Upper lobe of left lung (tissue), 6 donors: ENCODE results near the gene NRIP2. TPM values are rescaled to one million over a fixed set of nuclear protein-coding genes. Genes with fewer than 3 reads are reported as not detected.

Experiments used
- ATAC-seq, 2 donors: fragments of 200-7000 bp; cut with Tn5 transposase; one replicate each; pipeline ENCODE4 v1.9.1; 2022; ENCODE audit warnings: mild to moderate bottlenecking in 2 of 2, moderate library complexity in 2 of 2; ENCODE audit not compliant: low FRiP score in 2 of 2
- DNase-seq, 2 donors: peaks; one replicate each; pipeline ENCODE4 v3.0.0-alpha.2; 2019 to 2020
- H3K27ac ChIP-seq, 4 donors: fragments of 200-600 bp; sonication (generic); one replicate each; pipeline ENCODE4 v1.5.1; 2016 to 2019
- H3K27me3 ChIP-seq, 4 donors: fragments of 200-600 bp; sonication (generic); one replicate each; pipeline ENCODE4 v1.5.1; 2017 to 2019
- H3K36me3 ChIP-seq, 4 donors: fragments of 200-600 bp; sonication (generic); one replicate each; pipeline ENCODE4 v1.5.1; 2016 to 2019
- H3K4me1 ChIP-seq, 4 donors: fragments of 200-600 bp; sonication (generic); one replicate each; pipeline ENCODE4 v1.5.1; 2018 to 2019
- H3K4me3 ChIP-seq, 4 donors: fragments of 200-600 bp; sonication (generic); one replicate each; pipeline ENCODE4 v1.5.1; 2017 to 2019; ENCODE audit warnings: mild to moderate bottlenecking in 2 of 4, moderate library complexity in 1 of 4
- H3K9me3 ChIP-seq, 4 donors: fragments of 200-600 bp; sonication (generic); one replicate each; pipeline ENCODE4 v1.5.1; 2018 to 2019
- EP300 ChIP-seq, 4 donors: sonication (generic); formaldehyde crosslinking; IDR thresholded peaks; one replicate each; pipeline ENCODE4 v1.5.1; 2017; ENCODE audit warnings: antibody characterized with exemption in 4 of 4, control low read depth in 2 of 4
- POLR2A ChIP-seq, 4 donors: fragments of 450-650 bp; IDR thresholded peaks; one replicate each; pipeline ENCODE4 v1.5.1; 2016 to 2017; ENCODE audit warnings: antibody characterized with exemption in 4 of 4, mild to moderate bottlenecking in 2 of 4
- POLR2AphosphoS5 ChIP-seq, 2 donors: sonication (generic); formaldehyde crosslinking; IDR thresholded peaks; one replicate each; pipeline ENCODE4 v1.5.1; 2017; ENCODE audit warnings: antibody characterized with exemption in 2 of 2
- WGBS, 2 donors: methylation state at CpG; one replicate each; pipeline ENCODE4 v1.1.5; 2017 to 2018; 5-methylcytosine and 5-hydroxymethylcytosine counted together
- total RNA-seq, 6 donors: library from RNA; depleted of rRNA in 4 of 6; stranded (reverse); fragments of >200 nt in 4 of 6; gene quantifications; one replicate each; pipeline versions ENCODE4 v1.1.0 to v1.2.1, GENCODE V29; 2016 to 2021
- TF ChIP-seq, protein P1 (sequence below), 6 experiments: fragments of 450-650 bp in 4 of 6; fragments of 200-600 bp in 2 of 6; sonication (generic) in 2 of 6; IDR thresholded peaks; one replicate each; pipeline ENCODE4 v1.5.1; 2016 to 2019; ENCODE audit warnings: antibody characterized with exemption in 6 of 6
- donor health status: DM: no; HTN: no; CAD: no; lungs with moderate emphysema.
- donor health status: DM: no; HTN: yes; CAD: no; lungs with severe emphysema.

Gene NRIP2
- total RNA-seq, 6 donors from 2014 or later, result 0.23 to 0.74 TPM; not detected in 4

GRCh38 chr12:2826721-2827515 is 7.9 kb downstream of the NRIP2 start:
- Histone ChIP-seq H3K27ac (no peak overlapping the region), H3K9me3 (no peaks in the 10 kb centered on the region), H3K27me3 (no peaks in the 10 kb centered on the region), H3K4me3 (no peak overlapping the region), H3K36me3 (peaks cover 35 to 98% (median 80%) of the 10 kb centered on the region in 4 donors), H3K4me1 (no peaks in the 10 kb centered on the region)
- peak in 1 of 2 donors; percentile 49 for DNase-seq
- TF ChIP-seq POLR2AphosphoS5 (IDR thresholded peaks at IDR 0.05), result no peak
- TF ChIP-seq, protein P1, sequence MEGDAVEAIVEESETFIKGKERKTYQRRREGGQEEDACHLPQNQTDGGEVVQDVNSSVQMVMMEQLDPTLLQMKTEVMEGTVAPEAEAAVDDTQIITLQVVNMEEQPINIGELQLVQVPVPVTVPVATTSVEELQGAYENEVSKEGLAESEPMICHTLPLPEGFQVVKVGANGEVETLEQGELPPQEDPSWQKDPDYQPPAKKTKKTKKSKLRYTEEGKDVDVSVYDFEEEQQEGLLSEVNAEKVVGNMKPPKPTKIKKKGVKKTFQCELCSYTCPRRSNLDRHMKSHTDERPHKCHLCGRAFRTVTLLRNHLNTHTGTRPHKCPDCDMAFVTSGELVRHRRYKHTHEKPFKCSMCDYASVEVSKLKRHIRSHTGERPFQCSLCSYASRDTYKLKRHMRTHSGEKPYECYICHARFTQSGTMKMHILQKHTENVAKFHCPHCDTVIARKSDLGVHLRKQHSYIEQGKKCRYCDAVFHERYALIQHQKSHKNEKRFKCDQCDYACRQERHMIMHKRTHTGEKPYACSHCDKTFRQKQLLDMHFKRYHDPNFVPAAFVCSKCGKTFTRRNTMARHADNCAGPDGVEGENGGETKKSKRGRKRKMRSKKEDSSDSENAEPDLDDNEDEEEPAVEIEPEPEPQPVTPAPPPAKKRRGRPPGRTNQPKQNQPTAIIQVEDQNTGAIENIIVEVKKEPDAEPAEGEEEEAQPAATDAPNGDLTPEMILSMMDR (IDR thresholded peaks at IDR 0.05), result no peak
- TF ChIP-seq POLR2A (IDR thresholded peaks at IDR 0.05), result no peak
- no peak for TF ChIP-seq EP300 (IDR thresholded peaks at IDR 0.05)
- 89 to 93% methylated on average over 13 to 14 of the region's 14 CpGs for WGBS, 2 donors
- ATAC-seq, result peak in 1 of 2 donors; percentile 31

DNA sequence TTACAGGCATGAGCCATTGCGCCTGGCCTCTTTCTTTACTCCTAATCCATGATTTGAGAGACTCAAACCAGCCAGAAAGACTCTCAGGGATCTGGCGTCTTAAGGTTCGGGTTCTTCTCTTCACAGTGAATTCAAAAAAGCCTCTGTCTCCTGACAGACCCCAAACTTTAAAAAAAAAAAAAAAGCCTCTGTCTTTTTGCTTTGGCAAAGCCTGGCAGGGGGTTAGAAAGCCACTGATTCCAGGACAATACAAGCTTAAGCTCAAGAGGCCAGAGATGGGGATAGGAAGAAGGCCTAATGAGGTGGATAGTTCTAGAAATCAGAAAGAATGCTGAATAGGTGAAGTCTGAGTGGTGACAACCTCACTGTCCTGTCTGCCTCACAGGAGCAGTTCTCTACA is 8.8 kb downstream of the NRIP2 start:
- no peak for ATAC-seq
- TF ChIP-seq, protein P1 (IDR thresholded peaks at IDR 0.05), result no peak
- TF ChIP-seq EP300 (IDR thresholded peaks at IDR 0.05) (no peak), POLR2AphosphoS5 (IDR thresholded peaks at IDR 0.05) (no peak), POLR2A (IDR thresholded peaks at IDR 0.05) (no peak)
- H3K27me3 ChIP-seq, result no peaks in the 10 kb centered on the region
- DNase-seq, result no peak
- no peaks in the 10 kb centered on the region for H3K9me3 ChIP-seq
- H3K27ac ChIP-seq, result no peak overlapping the region
- H3K4me3 ChIP-seq, result no peak overlapping the region
- H3K36me3 ChIP-seq, result peaks cover 37 to 100% (median 88%) of the 10 kb centered on the region in 4 donors
- 95 to 97% methylated on average over 3 of the region's 3 CpGs for WGBS, 2 donors
- no peaks in the 10 kb centered on the region for H3K4me1 ChIP-seq

DNA sequence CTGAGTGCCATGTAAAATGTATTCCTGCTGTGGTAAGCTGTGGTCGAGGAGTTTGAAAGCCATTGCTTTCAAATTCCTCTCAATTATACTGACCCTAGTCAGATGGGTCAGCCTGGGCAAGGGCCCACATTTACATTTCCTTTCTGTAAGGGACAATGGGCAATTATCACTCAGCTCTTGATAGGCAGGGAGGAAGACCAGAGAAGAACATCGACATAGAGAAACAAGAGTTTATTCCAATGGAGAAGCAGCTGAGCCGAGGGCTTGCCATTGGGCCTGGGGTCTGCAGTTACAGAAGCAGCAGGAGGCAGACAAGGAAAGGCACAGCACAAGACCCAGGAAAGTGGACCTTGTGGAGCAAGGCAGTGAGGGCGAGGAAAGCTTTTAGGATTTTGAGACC is 9.7 kb downstream of the NRIP2 start:
- DNase-seq (no peak), ATAC-seq (no peak)
- Histone ChIP-seq H3K27me3 (no peaks in the 10 kb centered on the region), H3K36me3 (peaks cover 37 to 100% (median 91%) of the 10 kb centered on the region in 4 donors), H3K4me1 (no peaks in the 10 kb centered on the region), H3K27ac (no peak overlapping the region), H3K9me3 (no peaks in the 10 kb centered on the region), H3K4me3 (no peak overlapping the region)
- 80 to 89% methylated on average over 4 of the region's 4 CpGs for whole genome bisulfite sequencing, 2 donors
- TF ChIP-seq, protein P1 (IDR thresholded peaks at IDR 0.05), result no peak
- TF ChIP-seq POLR2A (IDR thresholded peaks at IDR 0.05) (no peak), POLR2AphosphoS5 (IDR thresholded peaks at IDR 0.05) (no peak), EP300 (IDR thresholded peaks at IDR 0.05) (no peak)

GRCh38 chr12:2824541-2824940 is 10.3 kb downstream of the NRIP2 start:
- H3K4me3 ChIP-seq, result no peak overlapping the region
- no peaks in the 10 kb centered on the region for H3K27me3 ChIP-seq
- H3K4me1 ChIP-seq, result no peaks in the 10 kb centered on the region
- no peak for DNase-seq
- no peak for ATAC-seq
- H3K36me3 ChIP-seq, result peaks cover 41 to 100% (median 92%) of the 10 kb centered on the region in 4 donors
- TF ChIP-seq POLR2A (IDR thresholded peaks at IDR 0.05) (no peak), EP300 (IDR thresholded peaks at IDR 0.05) (no peak), POLR2AphosphoS5 (IDR thresholded peaks at IDR 0.05) (no peak)
- TF ChIP-seq, protein P1 (IDR thresholded peaks at IDR 0.05), result no peak
- no peak overlapping the region for H3K27ac ChIP-seq
- WGBS, 2 donors, result 78 to 88% methylated on average over 6 of the region's 6 CpGs
- no peaks in the 10 kb centered on the region for H3K9me3 ChIP-seq
